T-helper 22 cell (primary cell): ENCODE data around the gene CRAT.
A peak's percentile ranks its signal among the peaks of the same experiment; 100 is the strongest.
"Not testable (repeated sequence)": the region's sequence is repeated elsewhere in the genome, so short reads cannot be mapped to it uniquely, and the experiment has no call there.

ENCODE experiments used
- DNase-seq: peaks from one replicate; pipeline ENCODE4 v3.0.0-alpha.2; 2020; ENCODE audit warnings: low read depth

Gene CRAT

DNA sequence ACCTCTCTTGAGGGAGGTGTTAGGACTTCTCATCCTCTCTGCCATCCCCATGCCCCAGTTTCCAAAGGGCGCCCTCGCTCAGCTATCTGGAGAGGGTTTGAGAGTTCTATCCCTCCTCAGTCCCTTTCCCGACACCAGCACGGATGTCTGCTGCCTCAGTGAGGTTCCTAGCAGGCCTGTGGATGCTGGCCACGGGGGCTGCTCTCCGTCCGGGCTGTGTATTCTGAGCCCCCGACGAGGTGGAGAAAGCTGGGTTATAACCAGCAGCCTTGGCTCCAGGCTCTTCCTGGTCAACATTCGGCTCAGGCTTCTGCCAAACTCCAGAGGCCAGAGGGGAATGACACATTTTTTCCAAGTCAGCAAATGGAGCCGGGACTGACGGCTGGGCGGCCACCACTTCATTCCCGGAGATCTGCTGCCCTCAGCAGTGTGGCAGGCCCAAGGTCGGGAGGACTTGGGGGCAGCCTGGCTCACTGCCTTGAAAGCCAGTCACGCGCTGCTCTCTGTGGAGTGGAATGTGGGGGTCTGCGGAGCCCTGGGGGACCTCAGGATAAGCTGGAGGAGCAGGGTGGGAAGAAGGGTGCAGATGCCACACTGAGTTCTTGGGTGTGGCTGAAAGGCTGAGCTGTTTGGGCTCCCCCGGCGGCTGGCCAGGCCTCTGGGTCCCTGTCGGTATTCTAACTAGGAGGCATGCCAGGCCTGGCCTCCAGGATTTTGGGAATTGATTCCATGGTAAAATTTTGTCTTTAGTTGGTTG, 28.1 kb upstream of the CRAT start:
- no peak for DNase-seq

DNA sequence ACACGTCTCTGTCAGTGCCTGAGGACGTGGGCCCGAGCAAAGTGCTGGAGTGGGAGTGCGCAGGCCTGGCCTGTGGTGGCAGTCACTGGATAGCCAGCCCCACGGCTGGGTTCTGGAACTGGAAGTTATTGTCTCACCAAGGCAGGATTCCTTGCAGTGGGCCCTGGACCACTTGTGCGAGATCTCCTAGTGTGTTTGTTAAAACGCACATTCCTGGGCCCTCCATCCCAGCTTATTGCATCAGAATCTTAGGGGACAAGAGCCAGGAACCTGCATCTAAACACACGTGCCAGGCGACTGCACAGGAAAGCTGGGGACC, 27.5 kb upstream of the CRAT start:
- DNase-seq: no peak

DNA sequence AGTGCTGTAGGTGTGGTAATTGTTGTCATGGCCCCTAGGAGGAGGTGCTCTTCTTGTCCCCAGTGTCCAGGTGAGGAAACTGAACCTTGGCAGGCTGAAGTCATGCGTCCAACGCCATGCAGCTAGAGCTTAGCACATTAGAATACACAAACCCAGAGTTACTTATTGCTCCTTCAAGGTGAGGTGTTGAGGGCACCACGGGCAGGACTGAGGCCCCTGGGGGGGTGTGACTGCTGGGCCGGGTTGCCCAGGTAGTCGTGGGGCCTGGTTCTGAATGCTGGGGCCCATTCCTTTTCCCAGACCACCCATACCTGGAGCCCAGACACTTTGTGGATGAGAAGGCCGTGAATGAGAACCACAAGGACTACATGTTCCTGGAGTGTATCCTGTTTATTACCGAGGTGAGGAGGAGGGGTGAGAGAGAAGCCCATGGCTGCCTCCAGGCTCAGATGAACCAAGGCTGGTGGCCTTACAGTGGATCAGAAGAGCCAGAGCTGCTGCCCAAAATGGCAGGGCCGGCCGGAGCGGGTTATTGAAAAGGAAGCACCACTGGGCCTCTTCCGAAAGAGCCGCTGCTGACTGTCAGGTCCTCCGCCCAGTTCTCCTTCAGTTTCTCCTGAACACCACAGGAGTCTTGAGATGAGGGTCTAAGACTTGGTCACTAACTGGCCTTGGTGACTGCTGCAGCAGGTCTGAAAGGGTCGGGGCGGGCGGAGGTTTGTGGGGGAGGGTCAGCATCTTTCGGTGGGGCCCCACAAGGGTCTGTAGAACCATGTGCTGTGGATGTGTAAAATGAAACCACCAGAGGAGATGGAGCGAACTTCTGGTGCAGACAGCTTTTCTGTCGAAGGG, 26.9 kb upstream of the CRAT start:
- no peak for DNase-seq

DNA sequence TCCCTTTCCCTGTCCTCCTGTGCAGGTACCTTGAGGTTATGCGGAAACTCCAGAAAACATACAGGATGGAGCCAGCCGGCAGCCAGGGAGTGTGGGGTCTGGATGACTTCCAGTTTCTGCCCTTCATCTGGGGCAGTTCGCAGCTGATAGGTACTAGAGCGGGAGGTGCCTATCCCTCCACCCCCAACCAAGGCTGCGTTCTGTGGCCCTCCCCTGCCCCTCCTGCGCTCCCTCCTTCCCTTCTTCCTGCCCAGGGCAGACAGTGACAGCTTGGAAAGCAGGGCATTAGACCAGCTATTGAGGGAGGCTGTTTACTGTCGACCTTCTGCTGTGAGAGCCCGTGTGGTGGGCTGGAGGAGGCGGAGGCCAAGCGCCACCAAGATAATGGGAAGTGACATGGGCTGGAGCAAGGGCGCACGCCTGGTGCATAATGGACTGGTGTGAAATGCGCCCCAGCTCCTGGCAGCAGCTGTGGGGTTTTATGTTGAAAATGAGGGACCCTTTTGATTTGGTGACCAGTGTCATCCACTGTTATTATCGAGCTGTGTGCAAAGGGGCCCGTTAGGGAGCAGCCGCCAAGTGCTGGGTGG, 25.9 kb upstream of the CRAT start:
- DNase-seq: no peak

DNA sequence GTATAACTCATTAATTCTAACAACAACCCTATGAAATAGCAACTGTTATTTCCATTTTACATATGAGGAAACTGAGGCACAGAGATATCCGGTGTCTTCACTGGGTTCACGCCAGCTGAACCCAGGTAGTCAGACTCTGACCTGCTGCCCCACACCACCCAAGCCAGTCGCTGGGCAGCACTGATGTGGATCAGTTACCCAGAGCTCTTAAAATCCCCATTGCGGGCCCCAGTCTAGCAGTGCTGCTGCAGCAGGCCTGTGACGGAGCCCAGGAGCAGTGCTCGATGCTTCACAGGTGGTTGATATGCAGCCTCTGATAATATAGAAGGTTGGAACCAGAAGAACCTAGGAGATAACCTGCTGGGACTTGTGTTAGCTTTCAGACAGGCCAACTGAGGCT, 24.9 kb upstream of the CRAT start:
- DNase-seq: no peak

DNA sequence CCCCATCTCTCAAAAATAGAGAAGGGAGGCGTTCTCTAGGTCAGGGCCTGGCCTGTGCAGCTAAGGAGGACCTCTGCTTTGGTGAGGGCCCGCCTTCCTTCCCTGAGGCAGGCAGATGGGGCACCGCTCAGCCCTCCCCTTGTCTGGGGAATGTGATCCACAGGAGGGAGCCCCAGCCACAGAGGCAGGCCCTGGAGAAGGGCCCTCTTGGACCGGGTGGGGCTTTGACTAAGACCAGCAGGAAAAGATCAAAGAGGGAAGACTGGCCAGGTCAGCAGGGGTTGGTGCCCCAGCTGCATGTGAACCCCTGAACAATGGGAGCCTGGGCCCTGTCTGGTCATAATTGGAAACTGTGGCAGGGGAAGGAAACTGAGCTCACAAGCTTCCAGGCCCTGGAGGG, 22.5 kb upstream of the CRAT start:
- no peak for DNase-seq

DNA sequence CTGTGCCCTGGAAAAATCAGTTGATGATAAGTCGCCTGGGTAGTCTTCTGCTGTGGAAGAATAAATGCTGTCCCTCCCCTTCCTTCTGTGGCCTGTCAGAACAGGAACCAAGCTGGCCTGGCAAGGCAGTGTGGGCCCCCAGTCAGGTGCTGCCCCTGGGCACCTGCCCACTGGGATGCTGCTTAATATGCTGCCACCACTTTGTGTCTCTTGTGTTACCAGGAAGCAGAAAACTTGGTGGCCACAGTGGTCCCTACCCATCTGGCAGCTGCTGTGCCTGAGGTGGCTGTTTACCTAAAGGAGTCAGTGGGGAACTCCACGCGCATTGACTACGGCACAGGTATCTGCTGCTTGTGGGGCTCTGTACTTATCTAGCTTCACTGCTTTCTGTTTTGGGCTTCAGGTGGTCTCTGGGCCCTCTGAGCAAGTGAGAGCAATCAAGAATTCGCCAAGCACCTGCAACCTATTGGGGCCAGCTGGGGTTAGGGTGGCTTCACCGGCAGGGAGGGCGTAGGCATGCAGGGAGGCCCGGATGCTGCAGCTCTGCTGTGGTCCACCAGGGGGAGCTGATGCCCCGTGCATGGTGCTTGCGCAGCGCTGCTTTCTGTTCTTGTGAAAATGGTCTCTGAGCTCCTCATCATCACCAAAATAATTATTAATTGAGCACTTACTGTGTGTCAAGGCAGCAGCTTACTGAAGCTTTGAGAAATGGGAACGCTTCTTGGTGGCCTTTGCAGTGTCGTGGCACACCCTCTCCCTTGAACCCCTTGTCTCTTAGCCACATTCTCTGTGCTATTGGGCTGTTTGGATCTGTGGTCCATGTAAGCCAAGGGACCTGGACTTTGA, 20.9 kb upstream of the CRAT start:
- peak; percentile 61 for DNase-seq

DNA sequence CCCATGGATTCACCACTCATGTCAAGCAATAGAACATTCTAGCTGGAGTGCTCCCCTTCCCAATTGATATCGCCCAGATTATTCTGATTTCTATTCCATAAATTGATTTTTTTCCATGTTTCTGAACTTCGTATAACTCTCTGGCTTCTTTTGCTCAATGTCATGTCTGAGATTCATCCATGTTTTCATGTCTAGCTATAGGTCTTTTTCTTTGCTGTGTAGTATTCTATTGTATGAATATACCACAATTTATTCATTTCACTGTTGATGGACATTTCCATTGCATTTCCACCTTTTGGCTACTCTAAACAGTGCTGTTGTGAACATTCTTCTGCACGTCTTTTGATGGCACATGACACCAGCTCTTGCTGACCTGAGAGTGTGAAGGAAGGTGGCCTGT, 20.2 kb upstream of the CRAT start:
- DNase-seq: no peak

DNA sequence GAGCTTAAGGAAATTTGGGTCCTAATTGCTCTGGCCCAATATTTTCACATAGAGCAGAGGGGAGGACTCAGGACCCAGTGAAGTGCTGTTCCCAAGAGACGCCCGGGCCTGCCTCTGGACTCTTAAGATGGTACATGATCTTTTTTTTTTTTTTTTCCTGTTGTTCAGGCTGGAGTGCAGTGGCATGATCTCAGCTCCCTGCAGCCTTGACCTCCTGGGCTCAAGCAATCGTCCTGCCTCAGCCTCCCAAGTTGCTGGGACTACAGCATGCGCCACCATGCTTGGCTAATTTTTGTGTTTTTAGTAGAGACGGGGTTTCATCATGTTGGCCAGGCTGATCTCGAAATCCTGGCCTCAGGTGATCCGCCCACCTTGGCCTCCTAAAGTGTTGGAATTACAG, 19.7 kb upstream of the CRAT start:
- not testable (repeated sequence) for DNase-seq

DNA sequence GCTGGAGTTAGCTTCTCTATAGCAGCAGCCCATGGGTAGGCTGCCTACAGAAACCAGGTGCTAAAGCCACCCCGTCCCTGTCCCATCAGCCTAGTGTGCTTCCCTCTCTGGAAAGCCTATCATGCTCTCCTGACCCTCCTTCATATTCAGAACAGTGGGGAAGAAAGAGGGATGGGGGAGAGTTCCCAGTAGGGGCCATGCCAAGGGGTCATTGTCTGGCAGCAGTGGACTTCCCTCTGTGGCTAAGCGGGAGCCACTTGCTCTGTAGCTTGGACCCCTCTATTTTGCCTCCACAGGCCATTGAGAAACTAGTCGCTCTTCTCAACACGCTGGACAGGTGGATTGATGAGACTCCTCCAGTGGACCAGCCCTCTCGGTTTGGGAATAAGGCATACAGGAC, 18.1 kb upstream of the CRAT start:
- no peak for DNase-seq

DNA sequence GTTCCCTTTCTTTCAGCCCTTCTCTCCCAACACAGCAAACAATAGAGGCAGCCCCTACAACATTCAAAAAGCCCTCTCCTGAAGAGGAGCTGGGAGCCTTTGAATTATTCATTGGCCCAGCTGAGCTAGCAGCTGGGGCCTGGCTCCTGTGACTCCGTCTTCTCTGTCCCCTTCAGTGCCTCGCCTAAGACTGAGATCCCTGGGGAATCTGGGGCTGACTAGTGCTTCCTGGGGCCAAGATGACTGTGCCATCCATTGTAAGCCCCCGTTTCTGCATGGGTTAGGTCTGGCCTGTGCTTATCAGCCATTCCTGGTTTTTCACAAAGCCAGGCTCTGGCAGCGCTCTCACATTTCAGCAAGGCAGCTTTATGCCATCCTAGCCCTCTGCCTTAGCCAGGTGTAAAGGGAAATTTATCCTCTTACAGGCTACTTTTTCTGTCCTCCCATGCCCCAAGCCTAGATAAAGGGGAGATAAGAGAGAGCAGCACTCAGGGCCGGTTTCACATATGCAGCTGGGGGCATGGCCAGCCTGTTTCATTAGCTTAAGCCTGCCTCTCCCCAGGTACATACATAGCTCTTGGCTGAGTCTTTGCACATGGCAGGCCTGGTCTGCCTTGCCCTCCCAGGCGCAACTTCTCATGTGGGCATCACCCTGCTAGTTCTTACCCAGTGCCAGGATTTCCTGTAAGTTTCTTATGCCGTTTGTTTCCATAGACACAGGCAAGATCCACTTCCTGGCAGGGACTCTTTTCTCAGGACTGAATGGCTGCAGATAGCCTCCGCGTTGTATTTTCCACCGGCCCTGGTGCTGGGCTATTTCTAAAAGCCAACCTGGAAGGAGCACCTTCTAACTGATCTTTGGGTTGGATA, 16.4 kb upstream of the CRAT start:
- DNase-seq: no peak

DNA sequence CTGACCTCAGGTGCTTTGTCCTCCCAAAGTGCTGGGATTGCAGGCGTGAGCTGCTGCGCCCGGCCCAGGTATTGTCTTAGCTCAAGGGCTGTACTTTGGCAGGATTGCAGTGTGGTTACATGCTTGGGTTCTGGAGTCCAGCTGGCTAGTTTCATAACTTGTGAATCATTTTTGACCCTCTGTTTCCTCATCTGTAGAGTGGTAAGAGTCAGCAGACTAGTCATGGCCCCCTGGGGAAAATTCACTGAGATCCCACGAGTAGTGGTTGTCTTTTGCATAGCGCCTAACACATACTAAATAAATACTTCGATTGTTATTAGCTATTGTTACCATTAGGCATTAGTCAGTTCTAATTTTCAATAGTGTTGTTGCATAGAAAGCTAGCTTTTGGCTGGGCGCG, 14.9 kb upstream of the CRAT start:
- no peak for DNase-seq

DNA sequence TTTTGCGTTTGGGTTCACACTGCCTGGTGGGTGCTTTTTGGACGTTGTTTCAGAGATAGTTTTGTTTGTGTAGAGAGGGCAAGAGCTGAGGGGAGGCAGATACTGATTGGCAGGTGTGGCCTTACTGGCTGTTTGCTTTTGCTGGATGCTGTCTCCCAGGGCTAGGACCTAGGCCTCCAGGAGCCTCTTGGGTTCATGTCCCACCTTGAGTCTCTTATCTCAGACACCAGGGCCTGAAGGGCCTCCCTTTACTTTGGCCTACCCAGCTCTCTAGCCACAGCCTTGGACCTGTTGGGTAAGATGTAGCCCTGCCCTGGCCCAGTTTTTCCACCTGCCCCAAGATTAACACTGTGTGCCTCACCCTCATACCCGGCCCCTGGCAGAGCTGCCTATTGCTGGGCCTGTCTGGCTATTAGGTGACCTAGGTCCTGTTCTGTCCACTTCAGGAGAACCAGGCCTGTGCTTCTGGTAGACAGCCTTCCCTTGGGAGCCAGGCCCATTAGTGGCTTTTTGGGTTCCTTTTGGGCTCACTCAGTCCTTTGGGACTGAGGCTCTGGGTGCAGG, 14.0 kb upstream of the CRAT start:
- no peak for DNase-seq

DNA sequence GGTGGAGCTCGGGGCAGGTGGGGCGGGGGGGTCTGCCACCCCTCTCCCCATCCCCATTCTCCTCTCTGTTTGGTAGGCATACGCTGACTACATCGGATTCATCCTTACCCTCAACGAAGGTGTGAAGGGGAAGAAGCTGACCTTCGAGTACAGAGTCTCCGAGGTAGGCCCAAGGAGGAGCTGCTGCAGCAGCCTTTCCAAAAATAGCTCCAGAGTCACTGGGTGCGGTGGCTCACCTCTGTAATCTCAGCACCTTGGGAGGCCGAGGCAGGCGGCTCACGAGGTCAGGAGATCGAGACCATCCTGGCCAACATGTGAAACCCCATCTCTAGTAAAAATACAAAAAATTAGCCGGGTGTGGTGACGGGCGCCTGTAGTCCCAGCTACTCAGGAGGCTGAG, 12.4 kb upstream of the CRAT start:
- not testable (repeated sequence) for DNase-seq

DNA sequence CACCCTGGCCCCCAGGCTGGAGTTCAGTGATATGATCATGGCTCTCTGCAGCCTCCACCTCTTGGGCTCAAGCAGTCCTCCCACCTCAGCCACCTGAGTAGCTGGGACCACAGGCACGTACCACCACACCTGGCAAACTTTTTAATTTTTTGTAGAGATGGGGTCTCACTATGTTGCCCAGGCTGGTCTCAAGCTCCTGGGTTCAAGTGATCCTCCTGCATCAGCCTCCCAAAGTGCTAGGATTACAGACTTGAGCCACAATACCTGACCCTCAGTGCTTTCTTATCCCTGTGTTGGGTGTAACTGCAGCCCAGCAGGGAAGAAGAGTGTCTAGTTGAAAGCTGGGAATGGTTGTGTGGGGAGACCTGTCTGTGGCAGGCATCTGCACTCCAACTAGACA, 11.5 kb upstream of the CRAT start:
- no peak for DNase-seq

DNA sequence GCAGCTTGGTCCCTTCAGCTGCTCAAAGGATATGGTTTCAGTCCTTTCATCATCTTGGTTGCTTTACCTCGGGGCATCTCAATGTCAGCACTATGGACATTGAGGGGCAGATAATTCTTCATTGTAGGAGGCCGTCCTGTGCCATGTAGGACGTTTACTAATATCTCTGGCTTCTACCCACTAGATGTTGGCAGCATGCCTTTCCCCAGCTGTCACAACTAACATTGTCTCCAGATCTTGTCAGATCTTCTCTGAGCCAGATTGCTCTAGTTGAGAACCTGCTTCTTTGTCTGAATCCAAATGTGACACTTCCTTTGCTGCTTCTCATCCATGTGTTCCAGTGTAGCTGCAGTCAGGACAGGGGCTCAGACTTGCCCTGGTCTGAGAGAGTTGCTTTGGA, 10.9 kb upstream of the CRAT start:
- DNase-seq: no peak

DNA sequence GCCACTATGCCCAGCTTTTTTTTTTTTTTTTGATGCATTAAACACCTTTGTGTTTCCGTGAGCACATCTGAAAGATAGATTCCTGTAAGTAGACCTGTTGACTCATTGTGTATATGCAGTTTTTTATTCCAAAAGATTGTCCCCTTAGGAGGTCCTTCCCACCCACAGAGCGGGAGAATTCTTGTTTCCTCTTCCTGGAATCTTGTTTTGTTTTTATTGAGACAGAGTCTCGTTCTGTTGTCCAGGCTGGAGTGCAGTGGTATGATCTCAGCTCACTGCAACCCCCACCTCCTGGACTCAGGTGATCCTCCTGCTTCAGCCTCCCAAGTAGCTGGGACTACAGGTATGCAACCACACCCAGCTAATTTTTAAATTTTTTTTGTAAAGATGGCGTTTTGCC, 8.2 kb upstream of the CRAT start:
- no peak for DNase-seq

DNA sequence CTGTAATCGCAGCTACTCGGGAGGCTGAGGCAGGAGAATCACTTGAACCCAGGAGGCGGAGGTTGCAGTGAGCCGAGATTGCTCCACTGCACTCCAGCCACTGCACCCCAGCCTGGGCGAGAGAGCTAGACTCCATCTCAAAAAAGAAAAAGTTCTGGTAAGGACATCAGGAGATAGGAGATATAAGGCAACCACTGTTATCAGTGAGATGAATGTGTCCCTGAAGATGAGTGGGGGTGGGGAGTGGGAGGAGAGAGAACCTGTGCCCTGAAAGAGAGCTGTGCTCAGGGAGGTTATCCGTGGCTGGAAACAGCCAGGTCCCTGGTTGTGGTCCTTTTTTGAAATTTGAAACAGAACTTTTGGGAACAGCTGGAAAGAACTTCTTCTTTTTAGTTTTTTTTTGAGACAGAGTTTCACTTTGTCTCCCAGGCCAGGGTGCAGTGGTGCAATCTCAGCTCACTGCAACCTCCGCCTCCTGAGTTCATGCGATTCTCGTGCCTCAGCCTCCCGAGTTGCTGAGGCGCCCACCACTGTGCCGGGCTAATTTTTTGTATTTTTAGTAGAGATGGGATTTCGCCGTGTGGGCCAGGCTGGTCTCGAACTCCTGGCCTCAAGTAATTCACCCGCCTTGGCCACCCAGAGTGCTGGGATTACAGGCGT, 3.2 kb upstream of the CRAT start:
- no peak for DNase-seq

DNA sequence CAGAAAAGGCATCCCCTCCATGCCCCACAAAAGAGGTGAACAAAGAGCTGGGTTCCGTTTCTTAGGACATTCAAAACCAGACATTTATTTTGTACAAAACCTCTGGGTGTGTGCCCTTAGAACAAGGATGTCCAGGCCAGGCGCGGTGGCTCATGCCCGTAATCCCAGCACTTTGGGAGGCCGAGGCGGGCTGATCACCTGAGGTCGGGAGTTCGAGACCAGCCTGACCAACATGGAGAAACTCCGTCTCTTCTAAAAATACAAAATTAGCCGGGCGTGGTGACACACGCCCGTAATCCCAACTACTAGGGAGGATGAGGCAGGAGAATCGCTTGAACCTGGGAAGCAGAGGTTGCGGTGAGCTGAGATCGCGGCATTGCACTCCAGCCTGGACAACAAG, 1.9 kb upstream of the CRAT start:
- not testable (repeated sequence) for DNase-seq

DNA sequence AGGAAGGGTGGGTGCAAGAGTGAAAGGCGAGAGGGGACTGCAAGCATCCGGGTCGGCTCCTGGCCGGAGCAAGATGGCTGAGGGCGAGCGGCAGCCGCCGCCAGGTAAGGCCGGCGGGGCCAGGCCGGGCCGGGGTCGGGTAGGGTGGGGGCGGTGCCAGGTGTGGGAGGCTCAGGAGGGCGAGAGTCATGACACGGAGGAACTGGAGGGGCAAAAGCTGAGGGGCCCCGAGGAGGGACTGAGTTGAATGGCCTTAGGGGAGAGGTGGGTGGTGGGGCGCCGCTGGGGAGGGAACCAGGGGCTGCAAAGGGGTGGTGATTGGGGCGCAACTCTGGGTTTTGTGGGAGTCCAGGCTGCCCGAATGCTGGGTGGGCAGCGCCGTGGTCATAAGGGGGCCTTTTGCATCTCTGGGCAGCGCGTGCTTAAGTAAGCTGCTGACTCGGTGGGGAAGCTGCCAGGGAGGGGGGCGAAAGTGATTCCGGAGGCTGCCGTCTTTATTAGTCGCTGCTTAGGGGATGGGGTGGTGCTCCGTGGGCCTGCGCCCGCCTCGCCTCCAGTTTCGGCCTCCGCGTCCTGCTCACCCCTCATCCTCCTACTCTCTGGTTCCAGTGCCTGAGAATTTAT, 1.0 kb upstream of the CRAT start:
- DNase-seq: no peak
